ENCODE results near the gene BSND.

GRCh38 chr1:54982739-54983138 lies 16.0 kb upstream of the BSND start:
- TF ChIP-seq, protein P1, sequence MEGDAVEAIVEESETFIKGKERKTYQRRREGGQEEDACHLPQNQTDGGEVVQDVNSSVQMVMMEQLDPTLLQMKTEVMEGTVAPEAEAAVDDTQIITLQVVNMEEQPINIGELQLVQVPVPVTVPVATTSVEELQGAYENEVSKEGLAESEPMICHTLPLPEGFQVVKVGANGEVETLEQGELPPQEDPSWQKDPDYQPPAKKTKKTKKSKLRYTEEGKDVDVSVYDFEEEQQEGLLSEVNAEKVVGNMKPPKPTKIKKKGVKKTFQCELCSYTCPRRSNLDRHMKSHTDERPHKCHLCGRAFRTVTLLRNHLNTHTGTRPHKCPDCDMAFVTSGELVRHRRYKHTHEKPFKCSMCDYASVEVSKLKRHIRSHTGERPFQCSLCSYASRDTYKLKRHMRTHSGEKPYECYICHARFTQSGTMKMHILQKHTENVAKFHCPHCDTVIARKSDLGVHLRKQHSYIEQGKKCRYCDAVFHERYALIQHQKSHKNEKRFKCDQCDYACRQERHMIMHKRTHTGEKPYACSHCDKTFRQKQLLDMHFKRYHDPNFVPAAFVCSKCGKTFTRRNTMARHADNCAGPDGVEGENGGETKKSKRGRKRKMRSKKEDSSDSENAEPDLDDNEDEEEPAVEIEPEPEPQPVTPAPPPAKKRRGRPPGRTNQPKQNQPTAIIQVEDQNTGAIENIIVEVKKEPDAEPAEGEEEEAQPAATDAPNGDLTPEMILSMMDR (IDR thresholded peaks at IDR 0.05) = no peak
- TF ChIP-seq POLR2A (IDR thresholded peaks at IDR 0.05) = no peak
- no peak for TF ChIP-seq EP300 (IDR thresholded peaks at IDR 0.05)
